CD4-positive, alpha-beta T cell treated with Interleukin-6 at 100 ng/mL for 8 hours (primary cell): ENCODE data around the gene STX18.
"Not testable (repeated sequence)": the region's sequence is repeated elsewhere in the genome, so short reads cannot be mapped to it uniquely, and the experiment has no call there.

Experiments
- DNase-seq: peaks from one replicate; pipeline ENCODE4 v3.0.0-alpha.2; 2020; ENCODE audit warnings: mixed read lengths, low spot score

The STX18 gene

GRCh38 chr4:4507923-4508322 lies 33.9 kb downstream of the STX18 start:
- no peak for DNase-seq

- DNase-seq, result no peak
These were observed 34.4 kb downstream of the STX18 start for GRCh38 chr4:4507403-4507802.

- DNase-seq, result no peak
These were observed 34.9 kb downstream of the STX18 start for GRCh38 chr4:4506961-4507360.

GRCh38 chr4:4505211-4505610 lies 36.6 kb downstream of the STX18 start:
- not testable (repeated sequence) for DNase-seq

GRCh38 chr4:4504783-4505182 lies 37.1 kb downstream of the STX18 start:
- no peak for DNase-seq

- DNase-seq, result peak; percentile 20
These were observed 39.0 kb downstream of the STX18 start for GRCh38 chr4:4502694-4503311.

GRCh38 chr4:4501679-4502078 lies 40.2 kb downstream of the STX18 start:
- DNase-seq, result no peak

GRCh38 chr4:4499438-4500123 lies 42.3 kb downstream of the STX18 start:
- no peak for DNase-seq

GRCh38 chr4:4496592-4497372 lies 45.1 kb downstream of the STX18 start:
- DNase-seq, result no peak

- no peak for DNase-seq
These were observed 47.0 kb downstream of the STX18 start for GRCh38 chr4:4494882-4495281.

- DNase-seq, result no peak
These were observed 49.5 kb downstream of the STX18 start for GRCh38 chr4:4492161-4492847.

- DNase-seq, result no peak
These were observed 50.4 kb downstream of the STX18 start for GRCh38 chr4:4491396-4491893.

- DNase-seq, result no peak
These were observed 51.0 kb downstream of the STX18 start for GRCh38 chr4:4490816-4491215.

- no peak for DNase-seq
These were observed 51.8 kb downstream of the STX18 start for GRCh38 chr4:4490041-4490440.

GRCh38 chr4:4488405-4489404 lies 53.1 kb downstream of the STX18 start:
- peak; percentile 70 for DNase-seq

GRCh38 chr4:4486969-4487368 lies 54.9 kb downstream of the STX18 start:
- DNase-seq, result no peak

GRCh38 chr4:4485806-4486205 lies 56.0 kb downstream of the STX18 start:
- DNase-seq, result no peak

- DNase-seq, result no peak
These were observed 60.4 kb downstream of the STX18 start for GRCh38 chr4:4481399-4481994.

GRCh38 chr4:4480685-4481398 lies 61.0 kb downstream of the STX18 start:
- DNase-seq, result no peak

- no peak for DNase-seq
These were observed 61.6 kb downstream of the STX18 start for GRCh38 chr4:4480205-4480604.
